Nephron progenitor cell (in vitro differentiated cells): ENCODE results near the gene PLD3.

Experiments
- DNase-seq: peaks from one replicate; pipeline ENCODE4 v3.0.0; 2021
- H3K27ac Mint-ChIP-seq: 2 replicates; pipeline ENCODE4 v1.8.0; 2021; ENCODE audit warnings: mild to moderate bottlenecking, moderate library complexity, mixed read lengths
- H3K27me3 Mint-ChIP-seq: 2 replicates; pipeline ENCODE4 v1.8.0; 2021; ENCODE audit warnings: mild to moderate bottlenecking, low read depth, mixed read lengths; ENCODE audit not compliant: poor library complexity
- H3K36me3 Mint-ChIP-seq: 2 replicates; pipeline ENCODE4 v1.8.0; 2021; ENCODE audit warnings: low read depth, mixed read lengths
- H3K4me1 Mint-ChIP-seq: 2 replicates; pipeline ENCODE4 v1.8.0; 2021; ENCODE audit warnings: mixed read lengths
- H3K4me3 Mint-ChIP-seq: 2 replicates; pipeline ENCODE4 v1.8.0; 2021; ENCODE audit warnings: mild to moderate bottlenecking, moderate library complexity, mixed read lengths
- H3K9me3 Mint-ChIP-seq: 2 replicates; pipeline ENCODE4 v1.8.0; 2021; ENCODE audit warnings: mild to moderate bottlenecking, moderate library complexity, mixed read lengths
- TF ChIP-seq, protein P1 (sequence below): fragments of 200-600 bp; sonication (generic); IDR thresholded peaks from 2 replicates; pipeline ENCODE4 v1.5.0; 2021; ENCODE audit warnings: antibody characterized with exemption

PLD3 gene

DNA sequence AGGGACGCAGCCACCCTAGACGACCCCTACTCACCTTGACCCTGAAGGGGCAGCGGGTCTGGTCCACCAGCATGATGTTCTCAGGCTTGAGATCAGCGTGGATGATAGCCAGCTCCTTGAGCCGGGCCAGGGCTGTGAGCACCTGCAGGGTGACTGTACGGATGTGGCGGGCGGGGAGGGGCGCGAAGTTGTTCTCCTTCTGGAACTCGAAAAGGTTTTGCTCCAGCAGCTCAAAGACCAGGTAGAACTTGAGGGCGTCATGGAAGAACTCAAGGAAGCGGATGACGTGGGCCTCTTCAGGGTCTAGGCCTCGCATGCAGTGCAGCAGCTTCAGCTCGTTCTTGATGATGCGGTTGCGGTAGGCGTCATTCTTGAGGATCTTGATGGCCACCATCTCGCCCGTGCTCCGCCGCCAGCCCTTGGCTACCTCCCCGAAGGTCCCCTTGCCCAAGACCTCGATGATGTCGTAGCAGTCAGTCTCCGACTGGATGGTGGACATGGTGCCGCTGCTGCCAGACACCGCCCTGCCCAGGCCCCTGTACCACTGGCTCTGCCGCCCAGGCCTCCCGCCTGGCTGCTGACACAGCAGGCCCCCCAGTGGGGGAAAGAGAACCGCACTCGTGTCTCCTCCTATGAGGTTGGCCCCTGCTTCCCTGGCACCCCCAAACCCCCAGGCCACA lies 41.0 kb downstream of the PLD3 start:
- no peak for DNase-seq
- Mint-ChIP-seq H3K9me3 (no peaks in the 10 kb centered on the region), H3K27ac (no peak overlapping the region), H3K36me3 (no peaks in the 10 kb centered on the region), H3K4me1 (peaks cover 12% of the 10 kb centered on the region), H3K4me3 (no peak overlapping the region), H3K27me3 (peaks cover 9% of the 10 kb centered on the region)
- TF ChIP-seq, protein P1, sequence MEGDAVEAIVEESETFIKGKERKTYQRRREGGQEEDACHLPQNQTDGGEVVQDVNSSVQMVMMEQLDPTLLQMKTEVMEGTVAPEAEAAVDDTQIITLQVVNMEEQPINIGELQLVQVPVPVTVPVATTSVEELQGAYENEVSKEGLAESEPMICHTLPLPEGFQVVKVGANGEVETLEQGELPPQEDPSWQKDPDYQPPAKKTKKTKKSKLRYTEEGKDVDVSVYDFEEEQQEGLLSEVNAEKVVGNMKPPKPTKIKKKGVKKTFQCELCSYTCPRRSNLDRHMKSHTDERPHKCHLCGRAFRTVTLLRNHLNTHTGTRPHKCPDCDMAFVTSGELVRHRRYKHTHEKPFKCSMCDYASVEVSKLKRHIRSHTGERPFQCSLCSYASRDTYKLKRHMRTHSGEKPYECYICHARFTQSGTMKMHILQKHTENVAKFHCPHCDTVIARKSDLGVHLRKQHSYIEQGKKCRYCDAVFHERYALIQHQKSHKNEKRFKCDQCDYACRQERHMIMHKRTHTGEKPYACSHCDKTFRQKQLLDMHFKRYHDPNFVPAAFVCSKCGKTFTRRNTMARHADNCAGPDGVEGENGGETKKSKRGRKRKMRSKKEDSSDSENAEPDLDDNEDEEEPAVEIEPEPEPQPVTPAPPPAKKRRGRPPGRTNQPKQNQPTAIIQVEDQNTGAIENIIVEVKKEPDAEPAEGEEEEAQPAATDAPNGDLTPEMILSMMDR = no peak

DNA sequence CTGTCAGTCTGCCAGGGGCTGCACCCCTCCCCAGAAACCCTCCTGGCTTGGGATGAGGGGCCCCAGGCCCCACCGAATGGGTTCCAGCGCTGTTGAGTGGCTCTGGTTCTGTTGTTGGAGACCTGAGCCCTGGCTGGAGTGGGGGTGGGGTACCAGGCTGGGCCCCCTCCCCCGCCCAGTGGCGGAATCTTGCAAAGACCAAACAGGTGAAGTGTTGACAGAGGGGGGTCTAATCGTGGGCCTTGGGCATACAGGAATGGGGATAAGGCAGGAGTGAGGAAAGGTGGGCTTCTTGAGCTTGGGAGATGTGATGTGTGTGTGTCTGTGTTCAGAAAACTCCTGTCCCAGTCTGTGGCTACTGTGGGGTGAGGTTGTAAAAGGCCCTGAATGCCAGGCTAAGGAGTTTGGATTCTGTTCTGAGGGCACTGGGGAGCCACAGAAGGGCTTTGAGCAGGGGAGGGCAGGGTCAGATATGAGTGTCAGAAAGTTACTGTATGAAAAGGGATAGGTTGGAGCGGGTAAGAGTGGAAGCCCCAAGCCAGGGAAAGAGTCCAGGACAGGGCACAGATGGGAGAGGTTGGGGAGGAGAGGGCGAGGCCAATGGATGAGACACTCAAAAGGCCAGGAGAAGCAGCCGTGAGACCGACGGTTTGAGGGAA lies 41.7 kb downstream of the PLD3 start, which contains the start of gene HIPK4:
Gene HIPK4, minus strand, starts transcription at position 98 of the 659 bp plus-strand sequence. CDS start 279 bp downstream, outside the sequence.
- H3K27me3 Mint-ChIP-seq = peaks cover 13% of the 10 kb centered on the region
- no peak within 1 kb of the TSS for H3K4me3 Mint-ChIP-seq
- no peaks in the 10 kb centered on the region for H3K9me3 Mint-ChIP-seq
- TF ChIP-seq, protein P1 = no peak
- no peak within 1 kb of the TSS for H3K27ac Mint-ChIP-seq
- peaks cover 12% of the 10 kb centered on the region for H3K4me1 Mint-ChIP-seq
- no peak for DNase-seq
- no peaks in the 10 kb centered on the region for H3K36me3 Mint-ChIP-seq

DNA sequence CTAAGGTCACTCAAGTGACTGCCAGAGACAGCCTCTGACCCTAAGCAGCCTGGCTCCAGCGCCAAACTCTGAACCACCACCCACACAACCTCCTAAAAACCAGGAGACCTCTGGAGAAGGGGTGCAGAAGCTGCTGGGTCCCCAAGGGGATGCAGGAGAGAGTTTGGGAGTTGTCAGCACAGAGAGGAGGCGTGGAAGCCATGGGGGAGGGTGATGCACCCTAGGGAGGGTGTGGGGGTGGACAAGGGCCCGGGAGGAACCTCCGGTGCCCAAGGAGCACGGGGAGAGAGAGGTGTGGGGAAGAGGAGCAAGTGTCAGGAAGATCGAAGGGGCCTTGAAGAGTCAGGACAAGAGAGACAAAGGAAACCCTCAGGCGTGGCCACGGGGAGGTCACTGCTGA lies 43.6 kb downstream of the PLD3 start:
- Mint-ChIP-seq H3K4me3 (no peak overlapping the region), H3K36me3 (no peaks in the 10 kb centered on the region), H3K27me3 (peaks cover 14% of the 10 kb centered on the region), H3K9me3 (no peaks in the 10 kb centered on the region), H3K4me1 (peaks cover 12% of the 10 kb centered on the region), H3K27ac (no peak overlapping the region)
- DNase-seq = no peak
- TF ChIP-seq, protein P1 = no peak

DNA sequence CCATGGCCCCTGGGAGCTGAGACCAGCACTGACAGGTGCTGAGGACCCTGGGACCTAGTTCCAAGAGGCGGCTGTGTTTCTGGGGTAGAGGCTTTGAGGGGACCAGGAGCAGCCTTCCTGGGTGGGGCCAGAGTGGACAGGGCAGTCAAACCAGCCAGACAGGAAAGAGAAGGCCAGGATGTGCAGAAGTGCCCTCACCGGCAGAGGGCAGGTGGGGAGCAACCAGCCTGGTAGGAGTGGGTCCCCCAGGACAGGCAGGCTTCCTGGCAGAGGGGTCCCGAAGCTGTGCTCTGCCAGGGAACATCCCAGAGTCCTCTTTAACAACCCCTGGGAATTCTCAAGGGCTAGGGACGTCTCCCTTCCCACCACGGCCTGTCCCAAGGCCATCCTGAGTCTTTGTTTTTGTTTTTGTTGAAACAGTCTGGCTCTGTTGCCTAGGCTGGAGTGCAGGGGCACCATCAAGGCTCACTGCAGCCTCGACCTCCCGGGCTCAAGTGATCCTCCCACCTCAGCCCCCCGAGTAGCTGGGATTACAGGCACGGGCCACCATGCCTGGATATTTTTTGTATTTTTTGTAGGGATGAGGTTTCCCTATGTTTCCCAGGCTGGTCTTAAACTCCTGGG lies 44.5 kb downstream of the PLD3 start:
- Mint-ChIP-seq H3K36me3 (no peaks in the 10 kb centered on the region), H3K27ac (no peak overlapping the region), H3K27me3 (peaks cover 11% of the 10 kb centered on the region), H3K4me3 (no peak overlapping the region), H3K4me1 (peaks cover 12% of the 10 kb centered on the region), H3K9me3 (no peaks in the 10 kb centered on the region)
- no peak for DNase-seq
- TF ChIP-seq, protein P1 = no peak

DNA sequence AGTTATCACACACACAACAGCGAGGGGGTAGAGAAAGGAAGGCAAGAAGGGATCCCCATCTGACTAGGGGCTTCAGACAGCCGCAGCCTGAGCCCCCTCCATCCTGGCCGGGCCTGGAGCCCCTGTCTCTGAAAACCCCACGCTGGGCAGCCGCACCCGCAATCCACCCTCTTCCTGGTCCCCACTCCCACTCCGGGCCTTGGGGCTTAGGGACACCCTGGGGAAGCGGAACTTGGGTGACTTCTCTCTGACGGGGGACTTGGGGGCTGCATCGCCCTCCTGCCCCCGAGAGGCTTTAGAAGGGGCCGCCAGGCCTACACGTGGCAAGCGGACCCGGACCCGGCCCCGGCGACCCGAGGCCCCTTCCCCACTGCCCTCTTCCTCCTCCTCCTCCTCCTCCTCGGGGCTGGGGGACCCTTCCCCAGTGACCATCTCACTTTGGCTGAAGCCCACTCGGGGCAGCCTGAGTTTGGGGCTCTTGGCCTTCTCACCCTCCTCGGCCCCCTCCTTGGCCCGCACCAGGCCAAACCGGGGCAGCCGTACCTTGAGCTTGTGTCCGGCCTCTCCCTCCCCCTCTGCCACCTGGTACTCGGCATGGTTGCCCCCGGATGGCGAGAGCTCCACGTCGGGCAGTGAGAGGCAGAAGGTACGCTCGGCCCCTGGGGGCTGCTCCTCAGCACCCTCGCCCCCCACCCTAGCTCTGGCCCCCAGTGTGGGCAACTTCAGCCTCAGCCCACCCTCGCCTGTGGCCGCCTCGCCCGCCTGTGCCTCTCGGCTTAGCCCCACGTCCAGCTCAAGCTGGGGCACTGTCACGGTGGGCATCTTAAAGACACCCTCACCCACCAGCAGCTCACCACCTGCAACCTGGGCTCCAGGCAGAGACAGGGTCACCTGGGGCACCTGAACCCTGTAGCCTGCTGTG lies 45.7 kb downstream of the PLD3 start:
- no peak overlapping the region for H3K4me3 Mint-ChIP-seq
- no peak overlapping the region for H3K27ac Mint-ChIP-seq
- H3K9me3 Mint-ChIP-seq = no peaks in the 10 kb centered on the region
- TF ChIP-seq, protein P1 = no peak
- DNase-seq = no peak
- peaks cover 9% of the 10 kb centered on the region for H3K27me3 Mint-ChIP-seq
- peaks cover 16% of the 10 kb centered on the region for H3K4me1 Mint-ChIP-seq
- H3K36me3 Mint-ChIP-seq = no peaks in the 10 kb centered on the region
